Stimulated activated CD4-positive, alpha-beta T cell treated with anti-CD3 and anti-CD28 coated beads, Interleukin-2, amount 100 ng/mL, for 48 hours (primary cell): ENCODE data around the gene EXOC3L1.

Source experiments
- DNase-seq, 2 donors: peaks; one replicate each; pipeline ENCODE4 v3.0.0-alpha.2; 2020

Gene EXOC3L1

GRCh38 chr16:67161595-67162058 lies 28.3 kb downstream of the EXOC3L1 start:
- no peak for DNase-seq

DNA sequence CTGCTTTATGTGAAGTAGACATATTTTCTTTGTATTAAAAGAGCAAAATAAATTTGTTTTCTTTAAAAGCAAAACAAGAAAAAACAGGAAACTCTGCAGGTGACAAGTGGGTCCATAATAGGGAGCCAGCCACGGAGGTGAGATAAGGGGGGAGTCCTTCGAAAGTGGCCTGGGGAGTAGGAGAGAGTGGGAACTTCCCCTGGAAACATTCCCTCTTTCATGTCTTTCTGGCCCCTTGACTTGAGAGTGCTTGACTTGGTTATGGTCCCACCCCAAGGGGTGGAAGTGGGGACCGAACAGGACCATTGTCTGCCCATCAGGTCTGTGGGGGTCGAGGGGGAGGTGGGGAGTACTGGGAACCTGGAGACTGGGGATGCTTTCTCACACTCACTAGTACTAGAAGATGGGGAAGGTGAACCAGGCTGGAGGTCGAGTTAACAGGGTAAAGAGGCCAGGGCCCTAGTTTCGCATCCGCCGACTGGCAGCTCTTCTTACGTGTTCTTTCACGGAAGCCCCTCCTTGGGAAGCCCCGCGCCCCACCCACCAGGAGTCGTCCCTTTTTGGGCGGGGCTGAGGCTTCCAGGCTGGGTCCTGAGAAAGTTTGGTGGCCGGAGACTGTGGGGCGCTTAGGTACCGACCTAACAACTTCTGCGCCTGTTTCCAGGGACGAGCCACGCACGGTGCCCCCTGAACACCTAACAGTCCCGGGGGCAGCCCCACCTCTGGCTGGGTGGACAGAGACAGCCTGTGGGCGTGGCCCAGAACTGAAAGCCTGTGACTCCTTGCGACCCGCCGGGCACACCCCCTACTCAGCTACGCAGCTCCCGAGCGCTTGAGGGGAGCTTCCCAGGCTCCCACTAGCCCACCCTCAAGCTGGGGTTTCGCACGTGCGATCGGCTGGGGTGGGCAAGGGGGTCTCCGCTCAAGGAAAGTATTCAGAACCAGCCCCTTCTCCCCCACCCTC lies 31.0 kb downstream of the EXOC3L1 start:
- peak; percentile 69 to 73 for DNase-seq

- DNase-seq: no peak
Observed at GRCh38 chr16:67157892-67158635, 31.9 kb downstream of the EXOC3L1 start.

- no peak for DNase-seq
Observed at GRCh38 chr16:67157106-67157748, 32.7 kb downstream of the EXOC3L1 start.

- DNase-seq: no peak
Observed at GRCh38 chr16:67156143-67156844, 33.6 kb downstream of the EXOC3L1 start.

GRCh38 chr16:67155295-67156142 lies 34.4 kb downstream of the EXOC3L1 start:
- DNase-seq: peak; percentile 77 to 86

- DNase-seq: no peak
Observed at GRCh38 chr16:67154578-67155294, 35.2 kb downstream of the EXOC3L1 start.

DNA sequence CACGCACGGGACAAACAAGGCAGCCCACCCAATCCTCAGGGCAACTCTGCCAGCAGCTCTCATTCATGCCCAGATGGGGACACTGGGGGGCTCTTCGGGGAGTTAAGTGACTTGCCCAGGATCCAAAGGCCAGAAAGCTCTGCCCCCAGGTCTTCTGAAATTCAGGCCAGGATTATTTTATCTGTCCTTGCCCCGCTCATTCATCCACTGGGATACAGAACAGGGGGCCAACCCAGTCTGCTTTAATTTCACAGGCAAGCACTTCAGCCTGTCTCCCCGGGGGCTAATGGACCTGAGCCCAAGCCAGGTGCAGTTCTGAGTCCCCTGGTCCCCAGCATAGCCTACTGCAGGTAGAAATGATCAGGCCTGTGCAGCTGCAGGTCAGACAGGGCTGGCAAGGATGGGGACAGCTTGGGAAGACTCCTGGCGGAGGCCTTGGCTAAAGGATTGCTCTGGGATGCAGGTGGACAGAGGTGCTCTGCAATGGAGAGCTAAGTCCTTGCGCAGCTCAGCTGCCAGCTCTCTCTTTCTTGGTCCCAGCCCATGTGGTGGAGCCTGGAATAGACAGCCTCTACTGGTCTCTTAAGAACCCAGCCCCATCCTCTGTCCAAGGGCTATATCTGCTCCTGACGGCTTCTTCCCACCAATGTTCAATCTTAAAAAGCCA lies 38.4 kb downstream of the EXOC3L1 start:
- no peak for DNase-seq

DNA sequence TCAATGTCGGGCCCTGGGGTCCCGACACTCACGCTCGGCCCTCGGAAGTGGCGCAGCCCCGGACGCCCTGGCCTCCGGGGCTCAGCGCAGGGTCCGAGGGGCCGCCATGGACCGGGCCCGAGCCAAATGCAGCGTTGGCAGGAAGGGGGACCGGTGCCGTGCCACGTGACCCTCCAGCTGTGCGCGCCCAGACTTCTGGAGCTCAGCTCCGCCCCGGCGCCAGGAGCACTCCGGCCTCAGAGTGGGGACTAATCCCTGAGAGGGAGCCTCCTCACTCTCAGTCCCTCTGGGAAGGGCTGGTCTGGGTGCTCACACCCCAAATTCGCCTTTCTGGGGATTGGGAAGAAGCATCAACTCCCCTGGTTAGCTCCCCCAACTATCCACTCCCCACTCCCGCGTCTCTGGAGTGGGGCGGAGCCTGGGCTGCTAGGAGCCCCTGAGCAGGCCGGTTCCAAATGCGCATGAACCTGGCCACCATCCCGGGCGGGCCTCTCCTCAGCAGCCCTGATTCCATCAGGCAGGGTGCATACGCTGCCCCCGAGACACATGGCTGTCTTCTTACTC lies 39.0 kb downstream of the EXOC3L1 start, which contains the start of gene B3GNT9:
B3GNT9 (minus strand) TSS at position 166 of the 564 bp plus-strand sequence. CDS start 513 bp downstream, outside the sequence.
- no peak for DNase-seq

- DNase-seq: peak in 1 of 2 donors; percentile 36
Observed at GRCh38 chr16:67150047-67150832, 39.7 kb downstream of the EXOC3L1 start.

DNA sequence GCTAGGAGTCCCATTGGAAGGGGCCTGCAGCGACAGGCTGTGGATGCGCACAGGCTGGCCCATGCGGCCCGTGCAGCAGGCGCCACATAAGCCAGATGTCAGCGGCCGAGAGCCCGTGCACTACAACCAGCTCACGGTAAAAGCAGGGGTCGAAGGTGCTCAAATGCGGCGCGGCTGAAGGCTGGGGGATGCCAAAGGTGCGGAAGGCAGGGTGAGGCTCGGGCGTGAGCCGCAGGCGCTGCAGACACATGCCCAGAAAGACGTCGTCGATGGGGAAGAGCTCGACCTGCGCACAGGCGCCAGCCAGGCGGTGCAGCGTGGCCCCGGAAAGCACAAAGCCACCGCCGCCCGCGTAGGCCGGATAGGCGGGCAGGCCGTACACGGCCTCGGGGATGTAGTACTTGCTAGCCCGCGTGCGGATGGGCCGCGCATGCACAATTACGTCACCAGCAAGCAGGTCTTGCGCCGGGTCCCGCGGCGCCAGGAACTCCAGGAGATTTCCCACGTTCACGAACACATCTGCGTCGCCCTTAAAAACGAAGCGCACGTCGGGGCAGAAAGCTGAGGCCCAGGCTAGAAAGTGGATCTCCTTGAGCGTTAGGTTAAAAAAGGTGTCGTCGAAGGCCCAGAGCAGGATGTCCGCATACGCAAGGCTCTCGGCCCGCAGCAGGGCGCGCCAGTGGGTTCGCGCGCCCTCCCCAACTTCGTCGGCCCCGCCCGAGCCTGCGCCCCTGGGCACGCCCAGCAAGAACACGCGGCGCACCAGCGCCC lies 40.5 kb downstream of the EXOC3L1 start:
- no peak for DNase-seq

- DNase-seq: no peak
Observed at GRCh38 chr16:67148656-67149275, 41.2 kb downstream of the EXOC3L1 start.

GRCh38 chr16:67148221-67148620 lies 41.7 kb downstream of the EXOC3L1 start:
- no peak for DNase-seq

- DNase-seq: no peak
Observed at GRCh38 chr16:67147437-67148140, 42.3 kb downstream of the EXOC3L1 start.

- no peak for DNase-seq
Observed at GRCh38 chr16:67146523-67147357, 43.2 kb downstream of the EXOC3L1 start.

GRCh38 chr16:67145746-67146145 lies 44.2 kb downstream of the EXOC3L1 start:
- DNase-seq: no peak
